ENCODE results near the gene TOMM20. TPM values are rescaled to one million over a fixed set of nuclear protein-coding genes. Genes with fewer than 3 reads are reported as not detected.

Gene TOMM20
- total RNA-seq, 1 donor from 2014 or later, result 112 TPM

DNA sequence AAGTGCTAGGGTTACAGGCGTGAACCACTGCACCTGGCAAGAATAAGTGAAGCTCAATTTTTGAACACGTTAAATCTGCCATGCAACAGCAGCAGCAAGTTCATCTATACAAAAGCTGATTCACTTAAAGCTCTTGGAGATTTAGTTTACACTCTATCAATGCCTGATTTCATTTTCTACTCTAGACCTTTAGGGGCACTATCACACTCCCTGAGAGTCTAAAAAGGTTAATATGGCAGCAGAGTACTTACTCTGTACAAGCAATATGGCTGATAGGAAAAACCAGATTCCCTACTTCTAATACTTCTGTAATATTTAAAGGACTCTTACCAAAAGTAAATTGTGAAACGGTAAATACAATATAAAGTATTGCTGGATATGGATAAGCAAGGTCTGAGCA is 27.6 kb upstream of the TOMM20 start:
- H3K4me1 Mint-ChIP-seq (ENCODE audit: low read depth), result peaks cover 14% of the 10 kb centered on the region
- peaks cover 23% of the 10 kb centered on the region for H3K36me3 Mint-ChIP-seq (ENCODE audit: low read depth)
- H3K27me3 Mint-ChIP-seq (ENCODE audit: insufficient read depth), result no peaks in the 10 kb centered on the region
- no peak for DNase-seq (ENCODE audit: low spot score)
- no peaks in the 10 kb centered on the region for H3K9me3 Mint-ChIP-seq
- no peak overlapping the region for H3K27ac Mint-ChIP-seq
- intact Hi-C loops (cut with micrococcal nuclease), result no loop called here
- H3K4me3 Mint-ChIP-seq, result no peak overlapping the region

DNA sequence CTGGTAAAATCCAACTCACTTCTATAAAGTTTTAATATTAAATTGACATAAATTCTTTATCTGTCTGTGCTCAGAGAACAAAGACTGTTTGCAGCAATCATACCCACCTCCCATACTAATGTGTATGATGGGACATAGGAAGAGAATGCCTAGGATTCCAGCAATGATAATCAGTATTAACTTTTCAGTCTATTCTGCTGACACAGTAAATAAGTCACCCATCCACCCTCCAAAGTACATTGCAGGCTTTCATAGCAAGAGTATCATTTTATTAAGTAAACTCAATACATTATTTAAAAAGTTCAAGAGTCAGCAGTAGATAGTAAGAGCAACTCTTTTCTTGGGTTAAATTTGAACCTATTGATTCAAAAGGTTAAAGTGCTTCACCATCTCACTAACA is 23.6 kb upstream of the TOMM20 start:
- peaks cover 16% of the 10 kb centered on the region for H3K4me1 Mint-ChIP-seq (ENCODE audit: low read depth)
- no peaks in the 10 kb centered on the region for H3K27me3 Mint-ChIP-seq (ENCODE audit: insufficient read depth)
- no peaks in the 10 kb centered on the region for H3K9me3 Mint-ChIP-seq
- no peak overlapping the region for H3K27ac Mint-ChIP-seq
- H3K36me3 Mint-ChIP-seq (ENCODE audit: low read depth), result peaks cover 32% of the 10 kb centered on the region
- intact Hi-C loops (cut with micrococcal nuclease), result no loop called here
- DNase-seq (ENCODE audit: low spot score), result no peak
- H3K4me3 Mint-ChIP-seq, result no peak overlapping the region

DNA sequence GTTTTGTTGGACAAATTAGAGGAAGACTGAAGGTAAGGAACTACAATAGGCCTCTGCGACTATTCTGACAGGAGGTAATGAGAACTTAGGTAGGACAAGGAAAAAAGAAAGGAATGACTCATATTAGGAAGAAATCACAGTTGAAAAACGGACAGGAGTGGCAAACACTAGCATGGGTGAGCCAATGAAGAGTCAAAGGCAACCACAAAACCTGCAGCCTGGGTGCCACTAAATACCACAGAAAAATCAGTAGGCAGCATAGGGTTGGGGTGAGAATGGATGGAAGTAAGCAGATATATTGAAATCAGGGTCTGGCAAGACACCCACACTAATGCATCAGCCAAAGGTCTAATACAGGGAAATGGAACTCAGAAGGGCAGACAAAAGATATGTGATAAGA is 22.4 kb upstream of the TOMM20 start:
- Mint-ChIP-seq H3K4me1 (ENCODE audit: low read depth) (peaks cover 16% of the 10 kb centered on the region), H3K27ac (peak overlapping the region; percentile 35), H3K27me3 (ENCODE audit: insufficient read depth) (no peaks in the 10 kb centered on the region), H3K4me3 (no peak overlapping the region), H3K36me3 (ENCODE audit: low read depth) (peaks cover 36% of the 10 kb centered on the region), H3K9me3 (no peaks in the 10 kb centered on the region)
- intact Hi-C loops (cut with micrococcal nuclease), result no loop called here
- DNase-seq (ENCODE audit: low spot score), result no peak

DNA sequence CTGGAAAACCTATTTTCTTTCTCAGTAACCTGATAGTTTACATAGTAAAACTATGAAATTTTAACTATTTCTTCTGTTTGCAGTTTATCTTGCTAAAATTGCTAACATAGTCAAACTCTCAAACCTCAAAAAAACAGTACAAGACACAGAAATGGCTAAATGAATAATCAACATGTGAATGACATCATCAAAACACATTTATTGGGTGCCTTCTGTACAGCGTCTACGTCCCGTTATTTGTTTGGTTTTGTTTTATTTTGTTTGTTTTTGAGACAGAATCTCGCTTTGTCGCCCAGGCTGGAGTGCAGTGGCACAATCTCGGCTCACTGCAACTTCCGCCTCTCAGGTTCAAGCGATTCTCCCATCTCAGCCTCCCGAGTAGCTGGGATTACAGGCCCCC is 21.2 kb upstream of the TOMM20 start:
- H3K9me3 Mint-ChIP-seq, result no peaks in the 10 kb centered on the region
- H3K27ac Mint-ChIP-seq, result no peak overlapping the region
- intact Hi-C loops (cut with micrococcal nuclease), result no loop called here
- peaks cover 40% of the 10 kb centered on the region for H3K36me3 Mint-ChIP-seq (ENCODE audit: low read depth)
- H3K27me3 Mint-ChIP-seq (ENCODE audit: insufficient read depth), result no peaks in the 10 kb centered on the region
- no peak for DNase-seq (ENCODE audit: low spot score)
- H3K4me1 Mint-ChIP-seq (ENCODE audit: low read depth), result peaks cover 16% of the 10 kb centered on the region
- no peak overlapping the region for H3K4me3 Mint-ChIP-seq

DNA sequence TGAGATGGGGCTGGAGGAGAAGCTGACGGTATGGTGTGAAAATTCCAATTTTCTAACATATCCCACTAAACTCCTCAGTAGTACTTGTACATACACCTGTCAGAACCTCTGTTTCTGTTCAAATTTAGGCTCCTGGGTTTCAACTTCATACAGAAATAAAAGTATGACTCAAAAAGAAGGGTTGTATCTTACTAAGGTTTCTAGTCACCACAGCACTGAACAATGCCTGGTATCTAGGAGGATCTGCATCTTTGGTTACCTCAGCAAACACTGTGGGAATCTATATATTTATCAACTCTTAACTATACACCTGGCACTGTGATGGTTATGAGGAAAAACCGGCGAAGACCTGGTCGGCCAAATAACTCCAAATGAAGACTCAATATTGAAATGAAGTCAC is 18.6 kb upstream of the TOMM20 start:
- intact Hi-C loops (cut with micrococcal nuclease), result no loop called here
- Mint-ChIP-seq H3K36me3 (ENCODE audit: low read depth) (peaks cover 41% of the 10 kb centered on the region), H3K27ac (no peak overlapping the region), H3K27me3 (ENCODE audit: insufficient read depth) (no peaks in the 10 kb centered on the region), H3K4me3 (no peak overlapping the region), H3K9me3 (no peaks in the 10 kb centered on the region), H3K4me1 (ENCODE audit: low read depth) (peaks cover 16% of the 10 kb centered on the region)
- DNase-seq (ENCODE audit: low spot score), result no peak

DNA sequence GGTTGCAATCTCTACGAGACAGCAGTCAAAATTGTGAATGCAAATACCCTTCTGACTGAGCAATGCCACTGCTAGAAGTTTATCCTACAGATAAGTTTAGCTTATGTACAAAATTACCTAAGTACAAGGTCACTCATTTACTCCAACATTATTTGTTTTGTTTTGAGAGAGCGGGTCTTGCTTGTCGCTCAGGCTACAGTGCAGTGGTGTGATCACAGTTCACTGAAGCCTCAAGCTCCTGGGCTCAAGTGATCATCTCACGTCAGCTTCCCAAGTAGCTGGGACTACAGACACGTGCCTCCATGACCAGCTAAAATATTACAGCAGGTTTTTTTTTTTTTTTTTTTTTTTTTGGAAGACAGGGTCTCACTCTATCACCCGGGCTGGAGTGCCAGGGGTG is 17.0 kb upstream of the TOMM20 start:
- DNase-seq (ENCODE audit: low spot score), result no peak
- Mint-ChIP-seq H3K4me3 (no peak overlapping the region), H3K9me3 (no peaks in the 10 kb centered on the region), H3K4me1 (ENCODE audit: low read depth) (peaks cover 6% of the 10 kb centered on the region), H3K27ac (no peak overlapping the region), H3K27me3 (ENCODE audit: insufficient read depth) (no peaks in the 10 kb centered on the region), H3K36me3 (ENCODE audit: low read depth) (peaks cover 43% of the 10 kb centered on the region)
- intact Hi-C loops (cut with micrococcal nuclease), result no loop called here

DNA sequence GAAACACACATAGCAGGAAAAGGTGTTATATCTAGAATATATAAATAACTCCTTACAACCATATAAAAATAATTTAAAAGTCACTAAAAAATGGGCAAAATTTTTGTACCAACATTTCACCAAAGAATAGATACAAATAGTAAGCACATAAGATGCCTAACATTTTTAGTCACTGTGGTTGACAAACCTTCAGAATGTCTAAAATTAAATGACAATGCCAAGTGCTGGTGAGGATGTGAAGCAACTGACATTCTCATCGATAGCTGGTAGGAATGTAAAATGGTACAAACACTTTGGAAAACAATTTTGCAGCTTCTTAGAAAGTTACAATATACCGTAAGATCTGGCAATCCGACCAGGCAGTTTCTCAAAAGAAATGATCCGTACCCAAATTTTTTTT is 14.4 kb upstream of the TOMM20 start:
- Mint-ChIP-seq H3K9me3 (no peaks in the 10 kb centered on the region), H3K27ac (no peak overlapping the region), H3K27me3 (ENCODE audit: insufficient read depth) (no peaks in the 10 kb centered on the region), H3K4me1 (ENCODE audit: low read depth) (peaks cover 14% of the 10 kb centered on the region), H3K36me3 (ENCODE audit: low read depth) (peaks cover 51% of the 10 kb centered on the region), H3K4me3 (no peak overlapping the region)
- DNase-seq (ENCODE audit: low spot score), result no peak
- intact Hi-C loops (cut with micrococcal nuclease), result no loop called here

DNA sequence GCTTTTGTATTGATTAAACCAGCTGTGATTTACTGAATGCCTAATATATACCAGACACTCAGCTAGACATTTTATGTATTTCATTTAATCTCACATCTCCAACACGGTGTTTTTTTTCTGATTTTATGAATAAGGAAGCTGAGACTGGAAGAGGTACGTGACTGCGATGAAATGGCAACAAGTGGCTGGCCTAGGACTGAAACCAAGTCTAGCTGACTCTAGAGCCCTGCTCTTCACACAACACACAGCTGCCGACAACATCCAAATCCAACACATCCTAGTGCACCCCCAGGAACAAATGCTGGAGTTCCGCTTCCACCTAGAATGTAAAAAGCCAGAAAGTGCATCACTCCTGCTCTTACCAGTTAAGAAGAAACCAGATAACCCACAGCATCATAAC is 10.7 kb upstream of the TOMM20 start:
- DNase-seq (ENCODE audit: low spot score), result no peak

DNA sequence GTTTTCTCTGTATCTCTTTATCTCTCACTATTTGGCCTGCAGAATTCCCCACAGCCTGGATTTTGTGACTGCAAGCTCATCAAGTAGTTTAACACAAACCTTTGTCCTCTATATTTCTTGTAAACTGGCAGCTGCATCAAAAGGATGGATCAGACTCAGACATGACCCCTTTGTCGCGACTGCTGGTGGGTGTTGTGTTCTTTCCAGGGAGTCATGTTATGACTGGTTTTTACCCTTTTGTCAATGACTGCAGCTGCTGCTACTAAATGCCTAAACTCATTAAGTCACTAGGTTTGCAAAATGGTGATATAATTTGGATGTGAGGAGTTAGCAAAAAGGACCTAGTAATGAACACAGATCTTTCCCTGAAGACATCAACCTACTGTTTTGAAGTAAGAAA is 10.2 kb upstream of the TOMM20 start:
- intact Hi-C loops (cut with micrococcal nuclease), result loop anchor here (5.0 kb wide), 1 partner anchor 38 kb away; no protein-coding TSS in a partner anchor
- no peaks in the 10 kb centered on the region for H3K9me3 Mint-ChIP-seq
- DNase-seq (ENCODE audit: low spot score), result no peak

More for the DNA sequence above, 10.7 kb upstream of the TOMM20 start:
- no peaks in the 10 kb centered on the region for H3K27me3 Mint-ChIP-seq (ENCODE audit: insufficient read depth)
- H3K4me3 Mint-ChIP-seq, result no peak overlapping the region
- peaks cover 14% of the 10 kb centered on the region for H3K4me1 Mint-ChIP-seq (ENCODE audit: low read depth)
- intact Hi-C loops (cut with micrococcal nuclease), result loop anchor here (5.0 kb wide), 1 partner anchor 38 kb away; no protein-coding TSS in a partner anchor
- H3K27ac Mint-ChIP-seq, result peak overlapping the region; percentile 69
- peaks cover 63% of the 10 kb centered on the region for H3K36me3 Mint-ChIP-seq (ENCODE audit: low read depth)
- H3K9me3 Mint-ChIP-seq, result no peaks in the 10 kb centered on the region

DNA sequence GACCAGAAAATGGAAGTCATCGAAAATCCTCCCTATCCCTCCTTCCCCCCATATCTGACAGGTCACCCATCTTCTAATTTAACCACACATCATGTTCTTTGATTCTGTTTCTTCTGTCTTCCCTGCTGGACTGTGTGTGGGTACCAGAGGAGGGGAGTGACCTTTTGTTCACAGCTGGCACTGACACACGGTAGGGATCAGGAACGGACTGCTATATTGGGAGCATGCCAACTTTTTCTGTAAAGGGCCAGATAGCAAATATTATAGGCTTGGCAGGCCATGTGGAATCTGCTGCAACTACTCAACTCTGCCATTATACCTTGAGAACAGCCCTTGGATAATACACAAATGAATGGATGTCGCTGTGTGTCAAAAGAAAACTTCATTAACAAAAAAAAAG is 7.5 kb upstream of the TOMM20 start:
- no peak for DNase-seq (ENCODE audit: low spot score)
- Mint-ChIP-seq H3K27ac (no peak overlapping the region), H3K4me1 (ENCODE audit: low read depth) (peaks cover 14% of the 10 kb centered on the region), H3K4me3 (no peak overlapping the region), H3K27me3 (ENCODE audit: insufficient read depth) (no peaks in the 10 kb centered on the region), H3K36me3 (ENCODE audit: low read depth) (peaks cover 61% of the 10 kb centered on the region), H3K9me3 (no peaks in the 10 kb centered on the region)
- intact Hi-C loops (cut with micrococcal nuclease), result loop anchor here (5.0 kb wide), 1 partner anchor 41 kb away; no protein-coding TSS in a partner anchor

More for the DNA sequence above, 10.2 kb upstream of the TOMM20 start:
- H3K27me3 Mint-ChIP-seq (ENCODE audit: insufficient read depth), result no peaks in the 10 kb centered on the region
- peaks cover 63% of the 10 kb centered on the region for H3K36me3 Mint-ChIP-seq (ENCODE audit: low read depth)
- H3K4me3 Mint-ChIP-seq, result no peak overlapping the region
- H3K4me1 Mint-ChIP-seq (ENCODE audit: low read depth), result peaks cover 14% of the 10 kb centered on the region
- peak overlapping the region; percentile 69 for H3K27ac Mint-ChIP-seq

DNA sequence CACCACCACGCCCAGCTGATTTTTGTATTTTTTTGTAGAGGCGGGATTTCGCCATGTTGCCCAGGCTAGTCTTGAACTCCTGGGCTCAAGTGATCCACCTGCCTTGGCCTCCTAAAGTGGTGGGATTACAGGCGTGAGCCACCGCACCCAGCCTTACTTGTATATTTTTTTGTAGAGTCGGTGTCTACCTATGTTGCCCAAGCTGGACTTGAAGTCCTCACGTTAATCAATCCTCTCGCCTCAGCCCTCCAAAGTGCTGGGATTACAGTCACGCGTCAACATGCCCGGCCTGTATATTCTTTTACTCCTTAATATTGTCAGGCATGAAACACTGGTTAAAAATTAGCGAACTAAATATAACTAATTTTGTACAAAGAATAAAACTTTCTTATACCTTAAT is 5.5 kb upstream of the TOMM20 start:
- H3K9me3 Mint-ChIP-seq, result no peaks in the 10 kb centered on the region
- H3K36me3 Mint-ChIP-seq (ENCODE audit: low read depth), result peaks cover 53% of the 10 kb centered on the region

DNA sequence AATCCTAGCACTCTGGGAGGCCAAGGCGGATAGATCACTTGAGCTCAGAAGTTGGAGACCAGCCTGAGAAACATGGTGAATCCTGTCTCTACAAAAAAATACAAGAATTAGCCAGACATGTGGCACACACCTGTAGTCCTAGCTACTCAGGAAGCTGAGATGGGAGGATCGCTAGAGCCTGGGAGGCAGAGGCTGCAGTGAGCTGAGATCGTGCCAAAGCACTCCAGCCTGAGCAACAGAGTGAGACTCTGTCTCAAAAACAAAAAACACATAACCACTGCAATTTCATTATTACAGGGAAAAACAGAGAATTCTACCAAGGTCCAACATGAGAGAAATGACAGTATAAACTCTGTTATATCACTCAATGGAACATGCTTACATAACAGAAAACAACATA is 4.4 kb upstream of the TOMM20 start:
- no peaks in the 10 kb centered on the region for H3K27me3 Mint-ChIP-seq (ENCODE audit: insufficient read depth)
- intact Hi-C loops (cut with micrococcal nuclease), result no loop called here
- peaks cover 45% of the 10 kb centered on the region for H3K36me3 Mint-ChIP-seq (ENCODE audit: low read depth)
- no peaks in the 10 kb centered on the region for H3K9me3 Mint-ChIP-seq
- H3K4me1 Mint-ChIP-seq (ENCODE audit: low read depth), result peaks cover 6% of the 10 kb centered on the region
- no peak overlapping the region for H3K4me3 Mint-ChIP-seq
- DNase-seq (ENCODE audit: low spot score), result no peak
- no peak overlapping the region for H3K27ac Mint-ChIP-seq

More for the DNA sequence above, 5.5 kb upstream of the TOMM20 start:
- DNase-seq (ENCODE audit: low spot score), result no peak
- Mint-ChIP-seq H3K27me3 (ENCODE audit: insufficient read depth) (no peaks in the 10 kb centered on the region), H3K4me3 (no peak overlapping the region), H3K27ac (no peak overlapping the region), H3K4me1 (ENCODE audit: low read depth) (peaks cover 10% of the 10 kb centered on the region)
- intact Hi-C loops (cut with micrococcal nuclease), result no loop called here

DNA sequence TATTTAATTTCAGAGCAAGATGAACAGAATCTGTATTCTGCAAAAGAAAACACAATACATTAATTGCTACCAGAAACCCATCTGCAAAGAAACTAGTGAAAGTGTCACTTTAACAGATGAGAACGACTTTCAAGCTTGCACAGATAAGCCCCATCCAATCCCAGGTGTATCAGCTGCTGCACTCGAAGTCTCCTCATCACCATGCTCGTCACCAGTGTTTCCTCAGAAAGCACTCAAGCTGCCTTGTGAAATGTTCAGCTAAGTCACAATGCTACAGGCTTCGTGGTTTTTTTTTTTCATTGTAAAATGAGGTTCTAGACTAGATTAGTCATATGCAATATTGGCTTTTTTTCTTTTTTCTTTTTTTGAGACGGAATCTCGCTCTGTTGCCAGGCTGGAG is 3.3 kb upstream of the TOMM20 start:
- intact Hi-C loops (cut with micrococcal nuclease), result no loop called here
- H3K36me3 Mint-ChIP-seq (ENCODE audit: low read depth), result peaks cover 47% of the 10 kb centered on the region
- no peaks in the 10 kb centered on the region for H3K9me3 Mint-ChIP-seq
- peaks cover 16% of the 10 kb centered on the region for H3K4me1 Mint-ChIP-seq (ENCODE audit: low read depth)
- no peak overlapping the region for H3K4me3 Mint-ChIP-seq
- H3K27ac Mint-ChIP-seq, result peak overlapping the region; percentile 8
- no peaks in the 10 kb centered on the region for H3K27me3 Mint-ChIP-seq (ENCODE audit: insufficient read depth)
- DNase-seq (ENCODE audit: low spot score), result no peak

DNA sequence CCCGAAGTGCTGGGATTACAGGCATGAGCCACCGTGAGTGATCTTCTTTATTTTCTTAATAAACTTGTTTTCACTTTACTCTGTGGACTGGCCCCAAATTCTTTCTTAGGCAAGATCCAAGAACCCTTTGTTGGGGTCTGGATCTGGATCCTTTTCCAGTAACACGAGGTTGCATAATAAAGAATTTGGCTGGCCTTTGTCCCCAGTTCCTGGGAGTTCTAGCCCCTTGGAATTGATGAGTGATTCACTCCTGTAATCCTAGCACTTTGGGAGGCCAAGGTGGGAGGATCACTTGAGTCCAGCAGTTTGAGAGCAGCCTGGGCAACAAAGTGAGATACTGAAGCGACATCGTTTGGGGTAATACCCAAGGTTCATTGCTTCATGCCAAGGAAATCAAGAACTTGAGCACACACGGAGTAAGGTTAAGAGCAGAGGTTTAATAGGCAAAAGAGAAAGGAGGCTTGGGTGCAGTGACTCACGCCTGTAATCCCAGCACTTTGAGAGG is 2.2 kb upstream of the TOMM20 start:
- no peak overlapping the region for H3K4me3 Mint-ChIP-seq
- no peaks in the 10 kb centered on the region for H3K27me3 Mint-ChIP-seq (ENCODE audit: insufficient read depth)
- H3K4me1 Mint-ChIP-seq (ENCODE audit: low read depth), result peaks cover 28% of the 10 kb centered on the region
- no peak for DNase-seq (ENCODE audit: low spot score)
- intact Hi-C loops (cut with micrococcal nuclease), result no loop called here
- H3K36me3 Mint-ChIP-seq (ENCODE audit: low read depth), result peaks cover 46% of the 10 kb centered on the region
- H3K27ac Mint-ChIP-seq, result no peak overlapping the region
- H3K9me3 Mint-ChIP-seq, result no peaks in the 10 kb centered on the region
